Measurements from ENCODE around the gene STAT4.
"Not testable (repeated sequence)": the region's sequence is repeated elsewhere in the genome, so short reads cannot be mapped to it uniquely, and the experiment has no call there.

Gene STAT4

DNA sequence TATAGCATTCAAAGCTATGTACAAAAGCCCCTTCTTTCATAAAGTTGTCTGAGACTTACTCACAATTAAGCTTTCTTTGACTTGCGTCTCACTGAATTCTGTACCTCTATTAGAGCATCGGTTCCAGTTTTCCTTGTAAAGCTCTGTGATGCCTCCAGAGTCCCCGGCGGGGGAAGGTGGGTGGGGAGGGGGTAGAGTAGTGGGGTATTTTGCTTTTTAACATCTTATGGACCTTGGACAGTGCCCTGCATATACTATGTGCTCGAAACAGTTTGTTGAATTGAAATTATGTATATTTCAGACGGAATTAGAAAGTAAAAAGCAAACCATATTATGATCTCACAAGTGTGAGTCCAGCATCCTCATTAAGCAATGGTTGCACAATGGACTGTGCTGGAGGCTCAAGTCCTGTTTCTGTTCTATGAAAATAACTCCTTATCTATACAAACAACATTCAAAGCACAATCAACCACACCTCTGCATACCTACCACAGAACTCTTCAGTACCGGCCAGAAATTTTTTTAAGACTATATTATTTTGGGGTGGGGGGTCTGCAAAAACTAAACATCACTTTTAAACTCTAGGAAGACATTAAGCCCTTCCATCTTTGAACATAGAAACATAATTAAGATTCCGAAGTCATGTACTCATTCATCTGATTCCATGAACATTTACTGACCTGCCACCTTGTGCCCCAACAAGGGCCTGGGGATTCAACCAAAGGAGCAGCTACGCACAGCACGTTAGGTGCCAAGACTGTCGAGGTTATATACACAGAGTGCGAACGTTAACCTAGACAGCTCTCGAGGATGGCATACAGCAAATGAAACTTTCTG, 137.7 kb downstream of the STAT4 start:
- no peak for DNase-seq

DNA sequence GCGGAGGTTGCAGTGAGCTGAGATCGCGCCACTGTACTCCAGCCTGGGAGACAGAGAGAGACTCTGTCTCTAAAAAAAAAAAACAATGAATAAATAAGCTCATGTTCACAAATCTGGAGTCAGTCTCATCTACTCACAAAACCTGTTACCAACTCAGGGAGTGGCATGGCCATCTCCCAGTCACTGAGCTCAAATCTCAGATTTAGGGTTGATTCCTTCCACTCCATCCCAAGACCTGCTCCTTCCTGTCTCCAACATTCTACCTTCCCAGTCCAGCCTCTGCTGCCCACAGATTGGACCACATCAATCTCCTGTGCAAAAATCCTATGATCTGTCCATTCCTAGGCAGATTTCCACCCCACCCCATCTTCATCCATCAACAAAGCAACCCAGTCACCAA, 138.4 kb downstream of the STAT4 start:
- no peak for DNase-seq

DNA sequence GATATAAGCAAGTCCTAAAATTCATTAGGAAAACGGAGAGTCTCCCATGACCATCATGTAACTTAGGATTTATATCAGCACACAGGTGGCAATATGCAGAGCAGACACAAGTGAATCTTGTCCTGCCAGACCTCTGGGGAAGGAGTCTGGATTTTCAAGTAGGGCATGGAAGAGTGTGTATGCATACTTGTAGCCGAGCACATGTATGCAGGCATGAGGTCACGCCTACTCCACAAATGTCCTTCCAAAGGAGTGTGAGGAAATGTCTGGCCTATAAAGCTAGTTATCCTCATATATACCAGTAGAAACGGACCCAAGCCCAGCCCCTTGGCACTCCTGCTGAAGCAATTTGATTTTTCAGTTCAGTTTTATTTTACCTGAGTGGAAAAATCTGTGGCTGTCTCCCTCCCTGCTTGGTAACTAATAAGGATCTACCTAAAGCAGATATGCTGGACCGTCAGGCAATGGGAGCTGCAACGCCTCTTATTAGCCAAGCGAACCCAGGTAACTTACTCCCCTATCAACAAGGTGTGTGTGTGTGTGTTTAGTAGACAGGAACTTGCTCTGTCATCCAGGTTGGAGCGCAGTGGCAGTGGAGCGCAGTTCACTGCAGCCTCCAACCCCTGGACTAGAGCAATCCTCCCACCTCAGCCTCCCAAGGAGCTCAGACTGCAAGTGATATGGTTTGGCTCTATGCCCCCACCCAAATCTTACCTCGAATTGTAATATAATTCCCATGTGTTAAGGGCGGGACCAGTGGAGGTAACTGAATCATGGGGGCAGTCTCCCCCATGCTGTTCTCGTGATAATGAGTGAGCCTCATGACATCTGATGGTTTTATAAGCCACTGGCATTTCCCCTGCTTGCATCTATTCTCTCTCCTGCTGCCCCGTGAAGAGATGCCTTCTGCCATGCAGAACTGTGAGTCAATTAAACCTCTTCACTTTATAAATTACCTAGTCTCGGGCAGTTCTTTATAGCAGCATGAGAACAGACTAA, 139.6 kb downstream of the STAT4 start:
- no peak for DNase-seq

DNA sequence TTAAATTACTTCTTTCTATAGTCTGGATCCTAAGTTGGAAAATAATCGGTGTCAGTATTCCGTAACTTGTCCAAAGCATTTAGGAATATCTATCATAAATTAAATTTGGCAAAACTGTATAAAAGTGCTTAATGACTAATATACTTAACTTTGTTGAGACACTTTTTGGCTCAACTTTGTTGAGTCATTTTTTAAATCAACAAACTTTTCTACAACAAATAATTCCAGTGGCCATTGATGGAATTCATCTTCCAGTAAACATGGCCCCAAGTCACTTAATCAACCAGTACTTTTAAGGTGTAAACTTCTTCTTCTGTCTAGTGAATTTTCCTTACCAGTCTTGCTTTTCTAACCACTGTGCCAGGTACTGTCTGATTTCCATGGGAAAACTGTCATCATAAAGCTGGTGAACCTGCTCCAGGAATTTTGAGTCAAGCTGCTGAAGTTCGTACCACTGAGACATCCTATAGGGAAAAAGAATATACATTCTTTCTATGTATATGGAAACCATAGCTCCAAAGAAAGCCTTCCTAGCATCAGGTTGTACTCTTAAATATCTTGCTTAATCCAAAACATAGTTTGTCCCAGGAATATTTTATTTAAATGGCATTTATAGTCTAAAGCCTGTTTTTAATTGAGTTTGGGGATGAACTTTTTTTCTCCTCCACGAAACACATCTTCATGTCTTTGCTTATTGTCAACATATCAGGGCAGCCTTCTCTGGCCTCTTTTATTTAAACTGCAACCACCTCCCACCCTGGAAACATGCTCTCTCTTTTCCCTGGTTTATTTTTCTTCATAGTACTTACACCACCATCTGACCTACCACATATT, 141.0 kb downstream of the STAT4 start:
- no peak for DNase-seq

DNA sequence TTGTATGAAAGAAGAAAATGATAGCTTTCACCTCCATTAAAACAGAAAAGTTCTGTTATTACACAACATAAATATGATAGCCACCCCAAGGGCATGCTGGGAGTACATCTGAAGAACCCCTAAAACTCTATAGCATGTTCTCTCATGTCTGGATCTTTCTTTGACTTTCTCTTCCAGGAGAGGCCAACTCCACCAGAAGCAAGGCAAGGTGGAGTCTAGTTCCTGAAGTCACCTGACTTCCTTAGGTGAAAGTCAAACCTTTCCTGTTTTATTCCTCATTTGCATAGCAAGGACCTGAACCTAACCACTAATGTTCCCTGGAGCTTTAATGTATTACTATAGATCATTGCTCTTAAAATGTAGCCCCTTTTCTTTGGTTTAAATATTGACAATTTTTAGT, 142.5 kb downstream of the STAT4 start:
- no peak for DNase-seq

DNA sequence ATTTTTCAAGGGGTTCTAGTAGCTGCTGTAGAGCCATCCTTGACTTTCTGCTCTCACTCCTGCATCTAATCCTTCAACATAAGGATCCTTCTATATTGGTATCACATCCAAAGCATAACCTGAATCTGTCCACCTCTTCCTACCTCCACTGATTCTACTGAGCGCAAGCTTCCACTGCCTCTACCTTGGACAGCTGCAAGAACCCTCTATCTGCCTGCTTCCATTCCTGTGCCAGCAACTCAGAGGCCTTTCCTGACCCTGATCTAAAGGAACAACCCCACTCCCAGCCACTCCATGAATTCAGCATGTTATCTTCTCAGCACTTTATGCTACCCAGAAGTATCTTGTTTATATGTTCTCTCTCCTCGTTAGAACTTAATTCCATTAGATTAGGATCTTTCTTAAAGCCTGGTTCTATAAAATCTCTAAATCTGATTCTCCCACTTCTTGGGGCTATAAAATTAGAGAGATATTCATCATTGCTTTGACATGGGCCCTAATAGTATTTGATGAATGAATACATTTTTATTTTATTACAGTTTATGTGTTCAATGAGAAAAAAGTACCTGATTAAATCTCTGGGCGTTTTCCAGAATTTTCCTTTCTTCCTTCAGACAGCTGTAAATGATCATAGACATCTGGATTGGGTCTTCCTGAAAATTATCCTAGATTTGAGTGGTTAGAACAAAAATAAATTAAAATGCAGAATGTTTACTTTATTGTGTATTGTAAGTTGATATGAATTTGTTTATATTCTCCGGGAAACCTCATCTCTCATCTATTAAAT, 143.6 kb downstream of the STAT4 start:
- DNase-seq: no peak

DNA sequence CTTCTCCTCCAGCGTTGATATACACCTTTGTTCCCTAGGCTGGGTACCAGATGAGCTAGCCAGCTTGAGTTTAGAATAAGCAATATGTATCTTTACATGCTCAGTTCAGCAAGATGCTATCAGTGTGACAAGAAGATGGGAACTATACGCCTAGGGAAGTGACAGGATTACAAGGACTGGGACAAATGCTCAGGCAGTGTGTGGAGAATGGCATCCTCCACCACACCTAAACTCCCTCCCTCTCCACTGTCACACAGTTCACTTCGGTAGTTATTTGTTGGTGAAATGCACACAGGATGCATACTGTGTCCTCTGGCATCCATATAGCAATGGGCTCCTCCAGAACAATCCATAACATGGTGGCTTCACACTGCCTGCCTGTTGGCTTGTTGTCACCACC, 144.5 kb downstream of the STAT4 start:
- no peak for DNase-seq

DNA sequence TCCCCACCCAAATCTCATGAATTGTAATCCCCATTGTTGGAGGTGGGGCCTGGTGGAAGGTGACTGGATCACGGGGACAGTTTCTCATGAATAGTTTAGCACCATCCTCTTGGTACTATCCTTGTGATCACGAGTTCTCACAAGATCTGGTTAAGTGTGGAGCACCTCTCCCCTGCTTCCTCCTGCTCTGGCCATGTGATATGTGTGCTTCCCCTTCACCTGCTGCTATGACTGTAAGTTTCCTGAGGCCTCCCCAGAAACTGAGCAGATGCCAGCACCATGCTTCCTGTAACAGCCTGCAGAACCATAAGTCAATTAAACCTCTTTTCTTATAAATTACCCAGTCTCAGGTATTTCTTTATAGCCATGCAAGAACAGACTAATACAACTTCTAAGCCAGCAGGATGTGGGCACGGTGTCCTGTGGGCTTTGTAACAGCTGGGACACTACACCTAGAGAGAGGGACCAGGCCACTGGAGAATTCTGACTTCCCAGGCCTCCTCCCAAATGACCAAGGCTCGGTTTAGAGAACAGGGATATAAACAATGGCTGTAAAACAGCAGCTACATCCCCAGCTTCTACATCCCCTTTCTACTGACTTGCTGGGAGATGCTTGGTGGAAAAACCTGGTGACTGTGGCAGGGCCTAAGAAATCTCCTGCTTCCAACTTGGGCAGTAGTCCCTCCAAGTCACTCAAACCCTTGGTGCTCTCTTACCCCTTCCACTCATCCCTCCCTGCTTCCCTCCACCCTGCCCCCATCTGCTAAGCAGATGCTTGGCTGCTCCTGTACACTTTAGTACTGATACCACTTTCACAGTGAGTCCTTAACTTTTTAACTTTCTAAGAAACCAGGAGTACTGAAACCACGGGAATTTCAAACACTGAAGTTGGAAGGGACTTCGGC, 147.1 kb downstream of the STAT4 start:
- no peak for DNase-seq

DNA sequence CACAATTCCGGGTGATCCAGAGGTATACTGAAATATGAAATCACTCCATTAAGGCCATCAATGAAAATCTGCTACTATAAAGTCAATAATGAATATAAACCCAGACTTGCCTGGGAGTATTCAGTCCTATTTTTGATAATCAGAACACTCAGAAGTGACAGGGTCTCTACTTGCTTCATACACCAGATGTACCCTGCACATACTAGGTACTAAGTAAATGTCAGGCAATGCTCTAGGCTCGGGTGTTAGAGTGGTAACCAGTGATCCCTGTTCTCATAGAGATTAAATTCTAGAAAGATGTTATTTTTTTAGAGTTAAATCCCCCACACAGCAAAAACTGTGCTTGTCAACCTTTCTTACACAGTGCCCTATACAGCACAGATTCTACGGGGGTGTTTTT, 149.2 kb downstream of the STAT4 start:
- DNase-seq: no peak

DNA sequence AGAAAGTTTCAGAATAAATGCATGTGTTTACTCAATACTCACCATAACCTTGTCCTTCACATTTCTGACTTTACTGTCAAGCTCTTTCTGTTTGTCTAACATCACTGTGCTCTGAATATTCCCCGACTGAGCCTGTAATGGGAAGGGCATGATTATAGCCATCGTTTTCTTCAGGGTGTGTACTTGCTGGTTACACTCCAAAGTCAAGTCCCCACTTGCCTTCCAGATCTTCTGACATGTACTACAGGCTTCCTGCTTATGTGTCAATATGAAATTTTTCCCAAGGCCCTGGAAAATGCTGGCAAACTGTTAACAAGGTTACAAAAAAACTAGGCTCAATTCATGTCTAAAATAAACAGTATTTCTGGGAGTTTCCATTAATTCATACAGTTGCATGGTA, 149.8 kb downstream of the STAT4 start:
- DNase-seq: no peak

DNA sequence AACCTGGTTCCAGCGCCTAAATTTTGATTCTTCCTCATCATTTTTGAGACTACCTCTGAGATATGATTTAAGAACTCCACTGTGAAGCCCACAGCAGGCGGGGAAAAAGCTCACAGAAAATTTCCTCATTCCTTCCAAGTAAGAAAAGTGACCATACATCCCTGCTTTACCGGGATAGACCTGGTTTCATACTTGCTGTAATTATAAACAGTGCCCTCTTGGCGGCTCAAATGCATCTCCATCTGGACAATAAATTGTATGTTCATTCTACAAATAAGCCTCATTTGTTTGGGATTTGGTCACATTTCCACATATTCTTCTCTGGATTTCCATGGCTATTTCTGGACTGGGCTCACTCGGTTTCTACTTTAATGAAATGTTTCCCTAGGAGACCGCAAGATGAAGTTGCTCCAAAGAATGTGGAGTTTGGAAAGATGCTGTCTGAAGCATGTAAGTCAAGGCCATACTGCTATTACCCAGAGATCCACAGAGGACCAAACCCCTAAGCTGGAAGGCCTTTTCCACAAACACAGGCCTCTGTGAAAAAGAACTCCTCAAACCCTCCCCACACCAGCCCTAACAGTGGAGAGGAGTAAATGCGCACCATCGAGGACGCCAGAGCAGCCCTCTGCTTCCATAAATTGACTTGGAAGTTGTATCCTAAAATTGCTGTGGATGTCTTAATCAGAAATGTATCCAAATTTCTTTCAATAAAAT, 150.7 kb downstream of the STAT4 start:
- no peak for DNase-seq

DNA sequence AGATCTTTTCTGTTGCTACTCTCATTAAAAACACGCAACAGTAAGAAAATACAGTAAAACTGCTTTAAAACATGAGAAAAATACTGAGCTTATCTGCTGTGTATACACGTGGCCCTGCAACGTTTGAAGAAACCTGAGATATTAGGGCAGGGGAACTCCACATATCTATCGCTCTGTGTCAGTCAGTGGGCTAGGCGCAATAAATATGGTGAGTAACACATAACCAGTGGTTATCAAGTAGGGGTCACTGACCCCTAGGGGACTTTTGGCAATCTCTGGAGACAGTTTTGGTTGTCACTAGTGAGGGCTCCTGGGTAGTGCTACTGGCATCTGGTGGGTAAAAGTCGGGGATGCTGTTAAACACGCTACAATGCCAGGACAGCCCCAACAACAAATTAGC, 151.7 kb downstream of the STAT4 start:
- DNase-seq: no peak

DNA sequence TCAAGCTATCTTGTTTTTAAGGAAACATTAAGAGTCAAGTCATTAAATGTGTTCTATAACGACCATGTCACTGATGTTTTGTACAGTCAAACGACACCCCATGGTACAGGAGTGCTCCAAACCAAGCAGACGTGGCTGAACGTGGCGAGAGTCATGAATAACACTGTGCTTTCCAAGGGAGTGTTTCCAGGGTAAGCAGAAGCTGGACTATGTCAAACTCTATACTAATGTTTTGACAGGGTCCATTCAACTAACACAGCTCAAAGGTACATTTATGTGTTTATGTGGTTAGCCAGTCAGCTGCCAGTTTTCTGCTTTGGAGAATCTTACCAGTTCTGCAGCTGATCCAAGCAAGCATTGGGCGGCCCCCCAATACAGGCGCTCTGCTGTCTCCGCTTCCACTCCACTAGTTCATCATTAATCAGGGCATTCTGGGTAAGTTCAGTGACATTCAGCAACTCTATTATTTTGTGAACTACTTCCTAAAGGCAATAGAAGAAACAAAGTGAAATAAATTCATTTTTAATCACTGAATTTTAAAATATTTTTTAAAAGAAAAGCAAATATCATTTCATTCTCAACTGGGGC, 153.2 kb downstream of the STAT4 start:
- DNase-seq: no peak

DNA sequence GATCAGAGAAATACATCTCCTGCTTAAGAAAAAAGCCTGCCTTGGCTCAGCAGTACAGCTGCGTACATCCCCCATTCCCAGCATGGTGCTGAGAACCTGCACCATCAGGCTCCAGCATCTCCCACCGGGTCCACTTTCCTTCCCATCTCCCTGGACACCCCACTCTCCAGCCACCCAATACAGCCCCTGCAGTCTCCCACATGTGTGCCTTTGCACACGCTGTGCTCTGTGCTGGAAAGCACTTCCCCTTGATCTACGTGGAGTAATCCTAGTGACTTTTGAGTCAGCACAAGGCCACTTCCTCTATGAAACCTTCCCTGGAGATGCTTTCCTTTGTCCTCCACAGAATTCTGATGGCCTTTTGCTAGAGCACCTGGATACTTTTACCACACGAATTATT, 153.8 kb downstream of the STAT4 start:
- DNase-seq: no peak

DNA sequence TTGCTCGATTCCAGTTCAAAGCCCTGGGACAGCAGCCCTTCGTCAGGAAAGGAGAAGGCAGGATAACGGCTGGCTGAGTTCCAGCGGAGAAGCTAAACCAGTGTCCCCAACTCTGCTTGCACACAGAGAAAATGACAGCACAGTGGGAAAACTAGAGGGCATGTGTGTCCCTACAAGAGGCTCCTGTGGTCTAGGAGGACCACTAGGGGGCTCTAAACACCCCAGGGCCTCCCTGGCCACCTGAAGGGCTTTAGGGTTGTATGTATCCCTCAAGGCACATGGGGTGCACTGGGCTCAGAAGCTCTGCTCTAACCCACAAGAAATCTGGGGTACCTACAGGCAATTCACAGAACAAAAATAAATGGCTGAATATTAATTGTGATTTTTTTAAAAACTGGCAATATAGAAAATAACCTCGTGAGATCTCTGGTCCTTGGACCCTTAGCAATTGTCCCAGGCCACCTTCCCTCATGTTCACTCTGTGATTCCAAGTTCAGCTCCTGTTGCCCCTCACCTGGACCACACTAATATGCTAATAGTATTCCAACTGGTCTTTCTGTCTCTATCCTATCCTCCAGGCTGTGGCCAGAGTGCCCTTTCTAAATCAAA, 154.4 kb downstream of the STAT4 start:
- DNase-seq: no peak

DNA sequence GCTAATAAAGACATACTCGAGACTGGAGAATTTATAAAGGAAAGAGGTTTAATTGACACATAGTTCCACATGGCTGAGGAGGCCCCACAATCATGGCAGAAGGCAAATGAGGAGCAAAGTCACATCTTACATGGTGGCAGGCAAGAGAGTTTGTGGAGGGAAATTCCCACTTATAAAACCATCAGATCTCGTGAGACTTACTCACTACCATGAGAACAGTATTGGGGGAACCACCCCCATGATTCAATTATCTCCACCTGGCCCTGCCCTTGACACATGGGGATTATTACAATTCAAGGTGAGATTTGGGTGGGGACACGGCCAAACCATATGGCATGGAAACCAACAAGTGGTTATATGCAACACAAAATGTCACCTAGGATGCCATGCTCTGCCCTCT, 155.5 kb downstream of the STAT4 start:
- not testable (repeated sequence) for DNase-seq

DNA sequence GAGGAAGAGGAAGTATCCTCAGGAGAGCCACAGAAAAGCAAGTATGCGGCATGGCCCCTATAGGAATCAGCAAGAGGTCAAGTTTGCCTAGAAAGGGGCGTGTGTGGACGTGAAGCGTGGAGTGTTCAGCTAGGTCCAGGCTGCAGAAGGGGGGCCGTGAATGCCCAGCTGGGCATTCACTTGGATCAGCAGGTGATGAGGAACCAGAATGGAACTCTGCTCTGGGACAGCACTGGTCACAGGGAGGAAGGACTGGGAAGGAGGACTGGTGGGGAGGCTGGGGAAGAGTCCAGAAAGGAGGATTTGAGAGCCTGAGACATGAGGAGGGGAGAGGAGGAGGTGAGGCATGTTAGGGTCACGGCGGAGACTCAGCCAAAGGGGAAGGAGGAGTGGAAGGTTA, 156.6 kb downstream of the STAT4 start:
- no peak for DNase-seq

DNA sequence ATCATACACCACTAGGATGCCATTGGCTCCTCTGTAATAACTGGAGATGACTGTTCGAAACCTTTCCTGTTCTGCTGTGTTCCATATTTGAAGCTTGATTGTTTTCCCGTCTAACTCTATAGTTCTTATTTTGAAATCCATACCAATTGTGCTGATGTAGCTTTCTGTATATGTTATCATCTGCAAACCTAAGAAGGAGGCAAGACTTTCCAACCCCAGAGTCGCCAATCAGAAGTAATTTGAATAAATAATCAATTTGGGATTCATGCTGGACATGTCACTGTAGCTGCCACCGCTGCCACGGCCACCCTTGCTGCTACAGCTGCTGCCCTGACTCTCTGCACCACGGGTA, 157.5 kb downstream of the STAT4 start:
- no peak for DNase-seq

DNA sequence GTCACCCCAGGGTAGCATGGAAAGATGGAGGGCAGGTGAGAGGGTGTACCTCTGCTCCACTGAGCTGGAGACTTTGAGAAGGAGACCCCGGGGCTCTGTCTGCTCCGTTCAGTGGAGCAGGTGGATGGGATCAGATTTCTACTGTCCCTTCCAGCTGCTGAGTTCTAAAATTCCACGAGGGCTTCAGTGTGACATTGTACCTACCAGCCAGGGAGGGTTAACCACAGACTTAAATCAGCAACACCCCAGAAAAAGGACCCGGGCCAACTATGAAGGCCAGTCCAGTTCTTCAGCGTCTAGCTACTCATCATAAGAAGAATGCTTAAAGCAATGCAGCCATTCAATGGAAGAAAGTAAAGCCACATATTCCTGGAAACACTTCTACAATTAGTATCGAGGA, 160.7 kb downstream of the STAT4 start:
- no peak for DNase-seq

DNA sequence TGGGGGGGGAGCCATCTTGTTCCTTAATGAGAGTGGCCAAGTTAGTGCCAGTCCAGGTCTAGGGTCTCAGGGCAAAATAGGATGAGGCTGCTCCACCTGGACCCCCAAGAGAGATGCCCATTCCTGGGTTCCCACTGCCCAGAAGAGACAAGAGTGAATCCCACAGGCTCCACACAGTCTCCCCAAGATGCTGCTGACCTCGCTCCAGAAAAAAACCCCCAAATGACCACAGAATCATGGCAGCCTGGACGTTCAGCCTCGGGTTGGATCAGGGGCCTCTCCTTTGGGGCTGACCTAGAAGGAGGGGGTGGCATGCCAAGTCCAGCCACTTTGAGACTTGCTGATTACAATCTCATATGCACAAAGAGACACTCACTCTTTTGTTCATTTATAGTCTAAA, 161.9 kb downstream of the STAT4 start:
- DNase-seq: no peak

Data from NCI-H187 treated with DMSO at 0.1 percent for 48 hours (cell line).